NOMO-1 treated with dmso at 0.1 percent for 144 hours (cell line): ENCODE results near the gene RASA3.

Source experiments
- DNase-seq: peaks from one replicate; lab custom pipeline; 2025; ENCODE audit not compliant: unreplicated experiment; lab: John Stamatoyannopoulos, UW

The RASA3 gene

DNA sequence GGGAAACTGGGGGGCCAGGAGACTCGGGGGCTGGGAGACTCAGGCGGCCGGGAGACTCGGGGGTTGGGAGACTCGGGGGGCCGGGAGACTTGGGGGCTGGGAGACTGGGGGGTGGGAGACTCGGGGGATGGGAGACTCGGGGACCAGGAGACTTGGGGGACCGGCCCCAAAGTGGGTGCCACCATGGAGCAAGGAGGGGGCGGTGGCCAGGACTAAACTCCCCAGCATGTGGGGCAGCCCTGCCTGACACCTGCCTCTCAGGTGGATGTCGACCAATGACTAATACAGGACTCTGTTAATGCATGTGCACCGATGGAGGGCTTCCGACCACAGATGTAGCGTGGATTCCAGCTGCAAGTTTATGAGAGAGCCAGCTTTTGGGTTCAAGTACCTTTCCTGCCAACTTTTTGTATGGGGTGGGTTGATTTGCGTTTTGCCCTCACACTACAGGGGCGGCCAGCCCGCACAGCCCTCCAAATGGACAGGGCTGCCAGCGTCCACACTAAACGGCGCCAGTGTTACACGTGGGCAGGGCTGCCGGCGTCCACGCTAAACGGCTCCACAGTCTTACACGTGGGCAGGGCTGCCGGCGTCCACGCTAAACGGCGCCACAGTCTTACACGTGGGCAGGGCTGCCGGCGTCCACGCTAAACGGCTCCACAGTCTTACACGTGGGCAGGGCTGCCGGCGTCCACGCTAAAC is 62.2 kb downstream of the RASA3 start:
- DNase-seq, result no peak

- no peak for DNase-seq
These were observed 62.9 kb downstream of the RASA3 start for GRCh38 chr13:114069376-114070097.

DNA sequence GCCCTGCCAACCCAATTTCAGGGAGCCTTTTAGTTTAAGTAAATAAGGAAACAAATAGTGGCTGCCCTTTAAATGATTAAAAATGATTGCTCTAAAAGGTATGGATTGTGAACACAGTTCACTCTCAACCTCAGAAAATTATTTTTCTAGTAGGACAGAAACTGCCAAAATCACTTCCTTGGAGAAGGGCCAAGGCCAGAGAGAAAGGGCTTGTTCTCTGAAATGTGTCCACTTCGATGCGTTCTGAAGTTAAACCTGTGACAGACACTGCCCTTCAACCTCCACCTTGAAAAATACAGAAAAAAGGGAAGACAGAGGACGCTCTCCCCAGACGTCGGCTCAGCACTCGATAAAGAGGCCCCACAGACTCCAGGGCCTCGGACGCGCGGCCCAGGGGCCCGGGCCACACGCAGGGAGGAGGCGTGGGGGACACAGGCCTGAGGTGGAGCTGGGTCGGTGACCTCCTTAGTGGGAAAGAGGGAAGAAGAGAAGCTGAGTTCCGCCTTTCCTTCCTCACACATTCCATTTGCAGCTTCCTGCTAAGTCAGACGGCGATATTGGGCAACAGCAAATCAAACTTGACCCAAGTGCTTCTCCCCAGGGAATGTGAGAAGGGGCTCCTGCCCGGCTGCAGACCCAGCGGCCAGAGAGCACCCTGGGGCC is 63.6 kb downstream of the RASA3 start:
- no peak for DNase-seq

- no peak for DNase-seq
These were observed 64.4 kb downstream of the RASA3 start for GRCh38 chr13:114067886-114068651.

GRCh38 chr13:114067381-114067885 is 65.0 kb downstream of the RASA3 start:
- peak; percentile 77 for DNase-seq

DNA sequence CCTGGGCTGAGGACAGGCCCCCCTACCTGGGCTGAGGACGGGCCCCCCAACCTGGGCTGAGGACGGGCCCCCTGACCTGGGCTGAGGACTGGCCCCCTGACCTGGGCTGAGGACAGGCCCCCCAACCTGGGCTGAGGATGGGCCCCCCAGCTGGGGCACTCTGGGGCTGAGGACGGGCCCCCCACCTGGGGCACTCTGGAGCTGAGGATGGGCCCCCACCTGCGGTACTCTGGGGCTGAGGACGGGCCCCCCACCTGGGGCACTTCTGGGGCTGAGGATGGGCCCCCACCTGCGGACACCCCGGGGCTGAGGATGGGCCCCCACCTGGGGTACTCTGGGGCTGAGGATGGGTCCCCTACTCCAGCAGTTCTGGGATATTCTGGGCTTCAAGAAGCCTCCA is 65.5 kb downstream of the RASA3 start:
- no peak for DNase-seq

DNA sequence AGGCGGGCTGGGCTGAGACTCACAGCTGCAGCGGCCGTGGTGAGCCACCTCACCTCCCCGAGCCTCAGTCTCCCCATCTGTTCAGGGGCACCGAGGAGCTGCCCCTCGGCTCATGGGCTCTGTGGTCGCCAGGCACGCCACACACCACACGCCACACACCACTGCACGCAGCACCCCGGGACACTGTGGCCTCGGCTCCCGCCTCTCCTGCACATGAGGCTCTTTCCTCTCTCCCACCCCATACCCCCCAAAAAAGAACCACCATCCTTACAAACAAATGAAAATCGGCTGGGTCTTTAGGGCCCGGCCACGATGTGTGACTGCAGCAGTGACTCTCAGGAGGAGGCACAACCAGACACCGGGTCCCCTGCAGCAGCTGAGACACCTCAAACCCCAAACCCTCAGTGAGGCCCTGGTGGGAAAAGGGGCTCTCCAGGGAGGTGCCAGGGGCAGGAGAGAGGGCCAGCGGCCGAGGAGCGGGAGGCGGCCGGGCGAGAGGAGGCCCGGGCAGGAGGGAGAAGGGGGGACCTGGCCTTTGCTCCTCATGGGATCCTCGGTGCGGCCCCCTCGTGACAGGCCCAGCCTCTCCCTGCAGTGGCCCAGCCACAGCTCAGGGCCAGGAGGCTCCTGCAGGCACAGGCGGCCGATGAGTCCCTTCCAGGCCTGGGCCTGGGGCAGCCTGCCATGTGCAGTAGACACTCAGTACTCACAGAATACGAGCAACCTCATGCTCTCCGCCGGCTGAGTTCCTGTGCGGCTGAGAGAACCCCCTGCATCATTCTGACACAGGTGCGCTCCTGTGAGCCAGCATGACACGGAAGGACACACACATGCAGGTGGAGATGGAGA is 66.3 kb downstream of the RASA3 start:
- no peak for DNase-seq

DNA sequence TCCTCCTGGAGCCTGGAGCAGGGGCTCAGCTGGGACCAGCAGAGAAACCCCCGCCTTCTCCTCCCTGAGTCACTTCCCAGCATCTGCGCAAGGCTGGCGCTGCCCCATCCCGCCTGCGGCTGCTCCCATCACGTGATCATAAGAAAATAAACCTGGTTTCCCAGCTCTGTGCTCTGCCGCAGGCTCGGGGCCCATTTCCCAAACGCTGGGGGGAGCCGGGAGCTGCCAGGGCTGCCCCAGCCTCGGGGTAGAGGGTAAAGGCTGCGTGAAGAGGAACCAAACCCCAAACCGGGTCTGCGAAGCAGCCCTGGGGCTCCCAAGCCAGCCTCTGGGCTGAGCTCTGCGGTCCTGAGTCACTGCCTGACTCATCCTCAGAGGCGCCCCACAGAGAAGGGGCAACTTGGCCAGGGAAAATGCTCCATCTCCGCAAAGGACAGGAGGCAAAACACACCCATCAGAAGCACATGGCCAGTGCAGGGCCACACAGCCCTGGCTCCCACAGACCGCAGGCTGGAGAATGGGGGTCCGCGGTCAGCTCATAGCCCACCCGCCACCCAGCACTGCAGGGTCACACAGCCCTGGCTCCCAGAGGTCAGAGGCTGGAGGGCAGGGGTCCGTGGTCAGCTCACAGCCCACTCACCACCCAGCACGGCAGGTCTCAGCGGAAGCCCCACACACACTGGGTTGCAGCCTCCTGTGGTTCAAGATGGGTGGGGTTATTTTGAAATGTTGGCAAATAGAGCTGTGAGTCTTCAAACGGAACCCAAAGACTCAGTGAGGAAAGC is 67.1 kb downstream of the RASA3 start:
- peak; percentile 92 for DNase-seq

GRCh38 chr13:114064450-114065140 is 67.8 kb downstream of the RASA3 start:
- no peak for DNase-seq

- DNase-seq, result no peak
These were observed 68.6 kb downstream of the RASA3 start for GRCh38 chr13:114063545-114064449.

- peak; percentile 74 for DNase-seq
These were observed 69.7 kb downstream of the RASA3 start for GRCh38 chr13:114062754-114063153.

DNA sequence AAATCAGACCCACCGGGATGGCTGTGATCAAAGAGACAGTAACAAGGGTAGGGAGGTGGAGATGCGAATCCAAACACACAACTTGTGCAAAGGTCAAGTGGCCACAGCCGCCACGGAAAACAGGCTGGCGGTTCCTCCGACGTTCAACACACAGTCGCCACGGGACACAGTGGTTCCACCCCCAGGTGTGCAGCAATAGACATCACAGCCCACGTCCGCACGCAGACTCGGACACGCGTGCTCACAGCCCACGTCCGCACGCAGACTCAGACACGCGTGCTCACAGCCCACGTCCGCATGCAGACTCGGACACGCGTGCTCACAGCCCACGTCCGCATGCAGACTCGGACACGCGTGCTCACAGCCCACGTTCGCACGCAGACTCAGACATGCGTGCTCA is 70.1 kb downstream of the RASA3 start:
- DNase-seq, result no peak

DNA sequence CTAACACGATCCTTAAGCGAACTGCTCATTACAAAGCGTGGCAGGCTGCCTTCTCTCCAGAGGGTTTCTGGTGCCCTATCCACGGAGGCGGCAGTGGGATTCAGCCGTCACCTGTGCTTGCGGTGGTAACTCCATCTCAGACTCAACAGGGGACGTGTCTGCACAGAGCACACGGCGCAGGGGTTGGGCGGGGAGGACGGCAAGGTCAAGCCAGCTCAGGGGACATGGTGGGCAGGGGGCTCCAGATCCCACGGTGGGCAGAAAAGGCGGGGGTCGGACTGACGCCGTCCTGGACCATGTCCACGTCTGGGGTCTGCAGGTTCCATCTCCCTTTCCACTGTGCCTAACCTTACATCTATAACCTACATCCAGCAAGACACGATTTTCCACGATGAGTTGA is 70.7 kb downstream of the RASA3 start:
- no peak for DNase-seq

DNA sequence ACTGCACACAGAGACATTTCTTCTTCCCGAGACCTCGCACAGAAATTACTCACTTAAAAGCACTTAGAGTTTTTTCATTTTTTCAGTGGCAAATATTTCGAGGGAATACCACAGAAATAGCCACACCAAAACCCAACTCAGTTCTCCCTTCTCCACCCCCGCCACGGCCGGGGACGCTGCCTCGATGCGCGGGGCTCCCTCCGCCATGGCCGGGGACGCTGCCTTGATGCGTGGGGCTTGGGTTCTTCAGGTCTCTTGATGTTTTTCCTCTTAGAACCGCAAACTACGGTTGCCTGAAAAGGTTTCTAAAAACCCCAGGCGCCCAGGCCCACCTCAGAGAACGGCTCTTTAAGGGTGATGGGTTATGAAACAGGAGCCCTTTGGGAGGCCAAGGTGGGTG is 71.4 kb downstream of the RASA3 start:
- no peak for DNase-seq

- no peak for DNase-seq
These were observed 72.2 kb downstream of the RASA3 start for GRCh38 chr13:114059946-114060860.

DNA sequence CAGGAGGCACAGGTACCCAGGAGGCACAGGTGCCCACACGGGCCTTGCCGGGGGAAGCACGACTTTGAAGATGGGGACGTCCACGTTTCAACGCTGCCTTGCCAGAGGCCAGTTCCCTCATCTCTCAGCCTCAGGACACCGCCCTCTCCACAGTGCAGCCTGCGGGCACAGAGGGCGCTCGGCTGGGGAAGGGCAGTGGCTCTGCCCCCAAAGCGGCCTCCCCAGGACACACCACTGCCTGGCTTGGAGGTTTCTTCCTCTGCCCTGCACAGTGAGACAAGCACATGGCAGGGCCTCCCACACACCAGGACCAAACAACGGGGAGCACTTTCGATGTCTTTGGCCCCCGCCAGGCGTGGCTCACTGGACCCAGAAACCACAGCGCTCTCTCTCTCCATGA is 73.0 kb downstream of the RASA3 start:
- no peak for DNase-seq
